Nephron (organoid): ENCODE data around the gene ITGAE.

ENCODE experiments used
- H3K27ac Mint-ChIP-seq, 3 experiments: 2 replicates each; pipeline ENCODE4 v1.8.0; 2020; ENCODE audit warnings: mixed read lengths in 3 of 3, mild to moderate bottlenecking in 2 of 3, moderate library complexity in 1 of 3
- H3K27me3 Mint-ChIP-seq: 2 replicates; pipeline ENCODE4 v1.8.0; 2021; ENCODE audit warnings: low read depth, mild to moderate bottlenecking, moderate library complexity, mixed read lengths
- H3K36me3 Mint-ChIP-seq: 2 replicates; pipeline ENCODE4 v1.8.0; 2020; ENCODE audit warnings: low read depth, mixed read lengths
- H3K4me1 Mint-ChIP-seq: 2 replicates; pipeline ENCODE4 v1.8.0; 2020; ENCODE audit warnings: mixed read lengths
- H3K4me3 Mint-ChIP-seq, 3 experiments: 2 replicates each; pipeline ENCODE4 v1.8.0; 2020; ENCODE audit warnings: mild to moderate bottlenecking in 3 of 3, mixed read lengths in 3 of 3, moderate library complexity in 2 of 3
- H3K9me3 Mint-ChIP-seq: 2 replicates; pipeline ENCODE4 v1.8.0; 2020; ENCODE audit warnings: mixed read lengths
- TF ChIP-seq, protein P1 (sequence below), 3 experiments: fragments of 200-600 bp; sonication (generic); IDR thresholded peaks; one replicate each; pipeline ENCODE4 v1.5.0; 2021; ENCODE audit warnings: antibody characterized with exemption in 3 of 3; ENCODE audit not compliant: unreplicated experiment in 3 of 3

Gene ITGAE

DNA sequence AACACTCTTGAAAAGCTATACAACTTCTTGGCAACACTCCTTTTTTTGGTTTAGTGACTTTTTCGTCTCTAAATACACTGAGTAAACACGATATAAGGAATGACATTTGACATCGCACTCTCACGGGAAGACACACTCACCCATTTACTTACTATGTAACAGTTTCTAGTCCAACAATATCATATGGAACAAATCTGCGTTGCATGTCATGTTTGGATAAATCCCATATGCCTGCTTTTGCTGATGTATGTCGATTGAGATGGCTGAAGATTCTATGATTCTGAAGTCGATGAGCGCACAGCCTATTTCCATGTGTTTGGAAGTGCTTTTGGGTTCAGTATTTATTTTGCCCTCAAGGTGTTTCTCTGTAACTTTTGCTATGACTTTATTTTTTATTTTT lies 18.2 kb downstream of the ITGAE start:
- Mint-ChIP-seq H3K27me3 (no peaks in the 10 kb centered on the region), H3K36me3 (no peaks in the 10 kb centered on the region), H3K4me3 (no peak overlapping the region), H3K9me3 (no peaks in the 10 kb centered on the region), H3K27ac (no peak overlapping the region), H3K4me1 (no peaks in the 10 kb centered on the region)
- TF ChIP-seq, protein P1, sequence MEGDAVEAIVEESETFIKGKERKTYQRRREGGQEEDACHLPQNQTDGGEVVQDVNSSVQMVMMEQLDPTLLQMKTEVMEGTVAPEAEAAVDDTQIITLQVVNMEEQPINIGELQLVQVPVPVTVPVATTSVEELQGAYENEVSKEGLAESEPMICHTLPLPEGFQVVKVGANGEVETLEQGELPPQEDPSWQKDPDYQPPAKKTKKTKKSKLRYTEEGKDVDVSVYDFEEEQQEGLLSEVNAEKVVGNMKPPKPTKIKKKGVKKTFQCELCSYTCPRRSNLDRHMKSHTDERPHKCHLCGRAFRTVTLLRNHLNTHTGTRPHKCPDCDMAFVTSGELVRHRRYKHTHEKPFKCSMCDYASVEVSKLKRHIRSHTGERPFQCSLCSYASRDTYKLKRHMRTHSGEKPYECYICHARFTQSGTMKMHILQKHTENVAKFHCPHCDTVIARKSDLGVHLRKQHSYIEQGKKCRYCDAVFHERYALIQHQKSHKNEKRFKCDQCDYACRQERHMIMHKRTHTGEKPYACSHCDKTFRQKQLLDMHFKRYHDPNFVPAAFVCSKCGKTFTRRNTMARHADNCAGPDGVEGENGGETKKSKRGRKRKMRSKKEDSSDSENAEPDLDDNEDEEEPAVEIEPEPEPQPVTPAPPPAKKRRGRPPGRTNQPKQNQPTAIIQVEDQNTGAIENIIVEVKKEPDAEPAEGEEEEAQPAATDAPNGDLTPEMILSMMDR (IDR thresholded peaks at IDR 0.05; ENCODE audit: unreplicated experiment in 3 of 3): no peak

DNA sequence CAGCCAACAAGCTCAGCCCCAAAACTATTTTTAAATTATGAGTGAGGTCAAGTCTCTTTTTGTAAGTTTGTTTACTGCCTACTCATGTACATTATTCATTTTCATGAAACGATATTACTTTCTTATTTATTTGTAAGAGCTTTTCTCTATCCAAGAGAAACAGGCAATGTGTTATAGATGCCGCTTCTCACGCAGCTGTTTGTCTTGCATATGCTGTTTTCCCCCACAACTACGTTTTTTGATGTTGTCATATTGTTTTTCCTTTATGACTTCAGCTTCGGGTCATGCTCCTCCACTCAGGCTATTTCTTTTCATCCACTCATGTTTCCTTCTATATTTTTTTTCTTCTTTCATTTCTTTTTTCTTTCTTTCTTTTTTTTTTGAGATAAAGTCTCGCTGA lies 20.0 kb downstream of the ITGAE start:
- Mint-ChIP-seq H3K9me3 (no peaks in the 10 kb centered on the region), H3K27ac (no peak overlapping the region), H3K27me3 (no peaks in the 10 kb centered on the region), H3K36me3 (no peaks in the 10 kb centered on the region), H3K4me1 (no peaks in the 10 kb centered on the region), H3K4me3 (no peak overlapping the region)
- TF ChIP-seq, protein P1 (IDR thresholded peaks at IDR 0.05; ENCODE audit: unreplicated experiment in 3 of 3): no peak

DNA sequence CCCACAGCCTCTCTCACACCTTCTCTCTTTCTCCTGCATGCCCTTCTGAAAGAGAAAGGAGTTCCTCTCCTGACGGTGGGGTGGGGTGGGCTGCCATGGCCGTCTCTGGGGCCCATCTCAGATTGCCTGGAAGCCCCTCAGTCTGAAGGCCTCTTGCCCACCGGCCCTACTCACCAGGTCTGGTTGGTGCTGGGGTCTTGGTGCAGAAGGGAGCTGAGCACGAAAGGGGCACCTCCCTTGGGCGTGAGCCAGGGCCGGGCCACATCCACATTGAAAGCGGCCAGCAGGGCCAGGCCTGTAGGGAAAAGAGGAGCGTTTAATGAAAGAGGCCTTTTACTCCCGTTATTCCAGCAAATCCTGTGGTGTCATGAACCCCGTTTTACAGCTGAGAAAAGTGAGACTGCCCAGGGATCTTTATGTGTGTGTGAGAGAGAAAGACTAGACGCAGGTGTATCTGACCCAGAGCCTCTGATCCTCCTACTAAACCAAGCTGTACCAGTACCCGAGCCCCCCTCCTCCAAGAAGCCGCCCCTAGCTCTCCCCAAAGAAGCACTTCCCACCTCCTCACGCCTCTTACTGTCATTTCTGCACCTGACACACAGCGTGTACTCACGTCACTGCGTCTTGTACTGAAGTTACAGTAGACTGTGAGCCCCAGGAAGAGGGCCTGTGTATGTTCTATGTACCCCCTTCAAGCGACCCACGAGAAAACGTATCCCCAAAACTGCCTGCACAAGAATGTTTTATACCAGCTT lies 23.4 kb downstream of the ITGAE start:
- Mint-ChIP-seq H3K36me3 (no peaks in the 10 kb centered on the region), H3K27ac (no peak overlapping the region), H3K27me3 (no peaks in the 10 kb centered on the region), H3K4me3 (no peak overlapping the region), H3K9me3 (no peaks in the 10 kb centered on the region), H3K4me1 (no peaks in the 10 kb centered on the region)
- TF ChIP-seq, protein P1 (IDR thresholded peaks at IDR 0.05; ENCODE audit: unreplicated experiment in 3 of 3): no peak

DNA sequence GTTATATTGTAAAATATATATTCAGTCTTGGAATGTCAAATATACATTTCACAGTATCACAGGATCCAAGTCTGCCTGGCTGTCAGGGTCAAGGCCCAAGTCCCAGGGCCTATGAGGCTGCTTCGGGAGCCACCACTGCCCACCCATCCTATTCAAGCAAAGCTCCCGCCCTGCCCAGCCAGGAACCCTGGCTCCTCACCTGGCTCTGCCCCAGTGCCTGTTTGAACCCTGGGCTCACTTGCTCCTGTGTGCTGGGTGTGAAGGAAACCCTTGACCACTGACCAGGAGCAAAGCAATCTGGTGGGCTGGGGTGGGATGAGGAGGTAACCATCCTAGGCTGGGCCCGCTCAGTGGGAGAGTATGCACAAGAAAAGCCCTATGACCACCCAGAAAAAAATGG lies 27.0 kb downstream of the ITGAE start:
- no peaks in the 10 kb centered on the region for H3K4me1 Mint-ChIP-seq
- H3K27me3 Mint-ChIP-seq: peaks cover 8% of the 10 kb centered on the region
- TF ChIP-seq, protein P1 (IDR thresholded peaks at IDR 0.05; ENCODE audit: unreplicated experiment in 3 of 3): no peak
- H3K4me3 Mint-ChIP-seq: no peak overlapping the region
- no peaks in the 10 kb centered on the region for H3K36me3 Mint-ChIP-seq
- no peak overlapping the region for H3K27ac Mint-ChIP-seq
- no peaks in the 10 kb centered on the region for H3K9me3 Mint-ChIP-seq

DNA sequence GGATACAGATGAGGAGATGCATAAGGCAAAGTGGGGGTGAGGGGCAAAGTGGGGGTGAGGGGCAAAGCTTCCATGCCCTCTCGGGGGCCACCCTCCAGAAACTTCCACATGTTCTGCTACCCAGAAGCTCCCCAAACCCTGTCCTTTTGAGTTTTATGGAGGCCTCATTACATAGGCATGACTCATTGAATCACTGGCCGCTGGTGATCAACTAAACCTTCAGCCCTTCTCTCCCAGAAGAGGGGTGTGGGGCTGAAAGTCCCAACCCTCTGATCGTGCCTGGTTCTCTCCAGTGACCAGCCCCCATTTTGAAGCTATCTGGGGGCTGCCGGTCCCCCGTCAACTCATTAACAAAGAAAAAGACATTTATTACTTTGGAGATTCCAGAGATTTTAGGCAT lies 27.5 kb downstream of the ITGAE start:
- no peaks in the 10 kb centered on the region for H3K4me1 Mint-ChIP-seq
- peaks cover 2% of the 10 kb centered on the region for H3K9me3 Mint-ChIP-seq
- H3K4me3 Mint-ChIP-seq: no peak overlapping the region
- H3K27ac Mint-ChIP-seq: no peak overlapping the region
- H3K27me3 Mint-ChIP-seq: peaks cover 8% of the 10 kb centered on the region
- TF ChIP-seq, protein P1 (IDR thresholded peaks at IDR 0.05; ENCODE audit: unreplicated experiment in 3 of 3): no peak
- no peaks in the 10 kb centered on the region for H3K36me3 Mint-ChIP-seq

DNA sequence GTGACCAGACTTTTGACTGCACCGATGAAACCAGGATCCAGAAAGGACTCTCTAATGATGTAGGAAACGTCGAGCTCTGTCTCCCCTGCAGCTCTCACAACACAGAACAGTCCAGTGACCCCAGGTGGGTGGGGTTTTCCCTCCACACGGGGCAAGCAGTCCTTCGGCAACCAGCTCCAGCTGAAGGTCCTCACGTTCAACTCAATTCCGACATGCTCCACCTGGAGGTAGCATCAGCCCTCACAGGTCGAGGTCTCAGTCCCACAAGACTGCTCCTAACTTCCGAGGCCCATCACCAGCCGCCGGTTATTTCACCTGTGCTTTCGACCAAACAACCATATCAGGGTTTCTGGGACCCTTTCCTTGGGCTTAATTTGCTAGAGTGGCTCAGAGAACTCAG lies 28.2 kb downstream of the ITGAE start:
- TF ChIP-seq, protein P1 (IDR thresholded peaks at IDR 0.05; ENCODE audit: unreplicated experiment in 3 of 3): no peak
- Mint-ChIP-seq H3K4me1 (no peaks in the 10 kb centered on the region), H3K4me3 (no peak overlapping the region), H3K9me3 (peaks cover 4% of the 10 kb centered on the region), H3K36me3 (no peaks in the 10 kb centered on the region), H3K27me3 (peaks cover 8% of the 10 kb centered on the region), H3K27ac (no peak overlapping the region)
